ENCODE measurements around the gene GABBR2. TPM values are rescaled to one million over a fixed set of nuclear protein-coding genes. Genes with fewer than 3 reads are reported as not detected.

Gene GABBR2
- total and polyA plus RNA-seq, 8 donors = 0.41 to 2.3 (median 0.79) TPM

- Histone ChIP-seq H3K36me3 (no peaks in the 10 kb centered on the region), H3K4me1 (peaks cover 0 to 9% of the 10 kb centered on the region in 2 donors), H3K4me3 (no peak overlapping the region), H3K9me3 (no peaks in the 10 kb centered on the region), H3K27ac (no peak overlapping the region), H3K27me3 (peaks cover 0 to 38% of the 10 kb centered on the region in 2 donors)
- intact Hi-C loops (cut with DNase I) = no loop called here
- DNase-seq (no peak), ATAC-seq (no peak)
- TF ChIP-seq, protein P1, sequence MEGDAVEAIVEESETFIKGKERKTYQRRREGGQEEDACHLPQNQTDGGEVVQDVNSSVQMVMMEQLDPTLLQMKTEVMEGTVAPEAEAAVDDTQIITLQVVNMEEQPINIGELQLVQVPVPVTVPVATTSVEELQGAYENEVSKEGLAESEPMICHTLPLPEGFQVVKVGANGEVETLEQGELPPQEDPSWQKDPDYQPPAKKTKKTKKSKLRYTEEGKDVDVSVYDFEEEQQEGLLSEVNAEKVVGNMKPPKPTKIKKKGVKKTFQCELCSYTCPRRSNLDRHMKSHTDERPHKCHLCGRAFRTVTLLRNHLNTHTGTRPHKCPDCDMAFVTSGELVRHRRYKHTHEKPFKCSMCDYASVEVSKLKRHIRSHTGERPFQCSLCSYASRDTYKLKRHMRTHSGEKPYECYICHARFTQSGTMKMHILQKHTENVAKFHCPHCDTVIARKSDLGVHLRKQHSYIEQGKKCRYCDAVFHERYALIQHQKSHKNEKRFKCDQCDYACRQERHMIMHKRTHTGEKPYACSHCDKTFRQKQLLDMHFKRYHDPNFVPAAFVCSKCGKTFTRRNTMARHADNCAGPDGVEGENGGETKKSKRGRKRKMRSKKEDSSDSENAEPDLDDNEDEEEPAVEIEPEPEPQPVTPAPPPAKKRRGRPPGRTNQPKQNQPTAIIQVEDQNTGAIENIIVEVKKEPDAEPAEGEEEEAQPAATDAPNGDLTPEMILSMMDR (IDR thresholded peaks at IDR 0.05) = no peak
Observed at GRCh38 chr9:98576859-98577258, 131.9 kb downstream of the GABBR2 start.

- H3K9me3 ChIP-seq = no peaks in the 10 kb centered on the region
- peaks cover 0 to 9% of the 10 kb centered on the region in 2 donors for H3K4me1 ChIP-seq
- no peak overlapping the region for H3K27ac ChIP-seq
- no peak for ATAC-seq
- no peaks in the 10 kb centered on the region for H3K36me3 ChIP-seq
- intact Hi-C loops (cut with DNase I) = no loop called here
- TF ChIP-seq, protein P1 (IDR thresholded peaks at IDR 0.05) = no peak
- no peak overlapping the region for H3K4me3 ChIP-seq
- no peak for DNase-seq
- peaks cover 0 to 38% of the 10 kb centered on the region in 2 donors for H3K27me3 ChIP-seq
Observed at GRCh38 chr9:98576354-98576753, 132.4 kb downstream of the GABBR2 start.

- Histone ChIP-seq H3K27ac (no peak overlapping the region), H3K4me1 (peaks cover 0 to 9% of the 10 kb centered on the region in 2 donors), H3K36me3 (no peaks in the 10 kb centered on the region), H3K27me3 (peaks cover 0 to 38% of the 10 kb centered on the region in 2 donors), H3K4me3 (no peak overlapping the region), H3K9me3 (no peaks in the 10 kb centered on the region)
- TF ChIP-seq, protein P1 (IDR thresholded peaks at IDR 0.05) = no peak
- intact Hi-C loops (cut with DNase I) = no loop called here
- no peak for ATAC-seq
- DNase-seq = no peak
Observed at GRCh38 chr9:98575379-98576346, 133.1 kb downstream of the GABBR2 start.

GRCh38 chr9:98573749-98574278 lies 134.9 kb downstream of the GABBR2 start:
- intact Hi-C loops (cut with DNase I) = no loop called here
- peaks cover 0 to 9% of the 10 kb centered on the region in 2 donors for H3K4me1 ChIP-seq
- ATAC-seq (no peak), DNase-seq (no peak)
- no peak overlapping the region for H3K4me3 ChIP-seq
- H3K27ac ChIP-seq = no peak overlapping the region
- TF ChIP-seq, protein P1 (IDR thresholded peaks at IDR 0.05) = no peak
- no peaks in the 10 kb centered on the region for H3K9me3 ChIP-seq
- H3K36me3 ChIP-seq = no peaks in the 10 kb centered on the region
- H3K27me3 ChIP-seq = peaks cover 0 to 22% of the 10 kb centered on the region in 2 donors

DNA sequence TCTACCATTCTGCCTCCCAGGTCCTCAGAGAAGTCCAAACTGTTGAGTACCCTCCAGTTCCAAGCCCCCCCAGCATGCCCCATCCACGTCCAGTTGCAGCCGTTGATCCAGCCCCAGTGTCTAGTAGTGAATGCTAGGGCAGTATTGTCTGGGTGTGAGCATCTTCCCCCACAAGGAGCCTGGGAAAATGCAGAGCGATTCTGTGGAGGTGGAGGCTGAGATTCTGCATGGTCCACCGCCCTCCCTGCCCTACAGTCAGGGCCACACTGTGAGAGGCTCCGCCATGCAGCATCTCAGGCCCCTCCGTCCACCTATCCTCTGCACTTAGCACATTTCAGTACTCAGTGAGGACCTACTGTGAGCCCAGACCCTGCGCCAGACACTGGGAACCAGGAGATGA lies 135.9 kb downstream of the GABBR2 start:
- no peak for ATAC-seq
- Histone ChIP-seq H3K36me3 (no peaks in the 10 kb centered on the region), H3K4me3 (no peak overlapping the region), H3K9me3 (no peaks in the 10 kb centered on the region), H3K4me1 (peaks cover 0 to 9% of the 10 kb centered on the region in 2 donors), H3K27ac (no peak overlapping the region), H3K27me3 (peaks cover 0 to 12% of the 10 kb centered on the region in 2 donors)
- intact Hi-C loops (cut with DNase I) = no loop called here
- TF ChIP-seq, protein P1 (IDR thresholded peaks at IDR 0.05) = no peak
- no peak for DNase-seq

Measured in left lung (tissue), 10 donors.